Measurements from ENCODE around the gene PDS5B.

The PDS5B gene

DNA sequence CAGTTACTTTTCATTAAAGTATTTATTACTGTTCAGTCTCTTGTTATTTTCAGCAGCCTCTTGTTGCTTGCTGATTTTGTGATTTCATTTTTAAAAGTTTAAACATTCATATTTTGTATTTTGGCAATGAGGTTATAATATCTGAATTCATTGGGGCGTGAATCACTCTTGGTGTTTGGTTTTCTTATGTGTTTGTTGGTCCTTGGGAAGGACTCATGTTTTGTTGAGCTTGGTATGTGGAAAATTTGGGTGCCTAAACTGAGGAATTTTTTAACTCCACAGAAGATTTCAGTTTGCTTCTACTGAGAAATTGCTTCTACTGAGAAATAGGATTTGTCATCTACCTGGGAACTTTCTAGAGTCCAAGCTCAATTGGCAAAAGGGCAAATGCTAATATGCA is 38.2 kb downstream of the PDS5B start:
- TF ChIP-seq GATA2 (IDR thresholded peaks at IDR 0.05; ENCODE audit: low read depth, low read length) (no peak), GATA3 (IDR thresholded peaks at IDR 0.05; ENCODE audit: low read depth, low read length) (no peak)

- TF ChIP-seq GATA3 (IDR thresholded peaks at IDR 0.05; ENCODE audit: low read depth, low read length) (no peak), GATA2 (IDR thresholded peaks at IDR 0.05; ENCODE audit: low read depth, low read length) (no peak)
Observed at GRCh38 chr13:32627793-32628192, 41.5 kb downstream of the PDS5B start.

DNA sequence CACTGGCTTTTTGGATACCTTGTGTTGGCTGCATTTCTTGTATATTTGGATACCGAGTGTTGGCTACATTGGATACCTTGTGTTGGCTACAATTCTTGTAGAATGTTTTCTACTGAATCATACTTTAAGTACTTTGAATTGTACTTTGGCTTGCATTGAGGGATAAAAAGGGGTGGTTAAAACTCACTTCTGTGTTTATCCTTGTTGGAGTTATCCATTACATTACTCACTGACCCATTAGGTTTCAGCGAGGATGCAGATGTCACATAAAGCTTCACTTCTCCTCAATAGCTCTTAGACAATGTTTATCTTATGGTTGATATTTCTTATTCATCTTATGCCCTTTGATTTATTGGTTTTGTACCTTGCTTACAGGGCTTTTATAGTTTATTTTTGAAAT is 43.1 kb downstream of the PDS5B start:
- no peak for TF ChIP-seq GATA2 (IDR thresholded peaks at IDR 0.05; ENCODE audit: low read depth, low read length)
- TF ChIP-seq GATA3 (IDR thresholded peaks at IDR 0.05; ENCODE audit: low read depth, low read length), result no peak

DNA sequence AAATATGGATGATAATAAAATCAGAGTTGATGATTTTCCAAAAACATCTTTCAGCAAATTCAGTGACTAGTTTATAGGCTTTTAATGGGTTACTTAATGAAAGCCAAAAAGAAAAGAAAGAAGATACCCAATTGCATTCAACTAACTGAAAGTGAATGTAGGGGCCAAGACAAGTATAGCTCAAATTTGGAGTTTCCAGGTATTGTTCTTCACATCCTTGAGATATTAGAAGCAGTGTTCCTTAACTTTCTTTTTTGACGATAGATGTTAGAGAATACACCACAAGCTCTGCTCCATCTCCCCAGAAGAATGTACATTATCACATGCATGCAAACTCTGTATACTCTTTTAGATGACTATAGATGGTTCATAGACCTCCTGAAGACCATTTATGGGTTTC is 43.6 kb downstream of the PDS5B start:
- TF ChIP-seq GATA3 (IDR thresholded peaks at IDR 0.05; ENCODE audit: low read depth, low read length) (no peak), GATA2 (IDR thresholded peaks at IDR 0.05; ENCODE audit: low read depth, low read length) (no peak)

DNA sequence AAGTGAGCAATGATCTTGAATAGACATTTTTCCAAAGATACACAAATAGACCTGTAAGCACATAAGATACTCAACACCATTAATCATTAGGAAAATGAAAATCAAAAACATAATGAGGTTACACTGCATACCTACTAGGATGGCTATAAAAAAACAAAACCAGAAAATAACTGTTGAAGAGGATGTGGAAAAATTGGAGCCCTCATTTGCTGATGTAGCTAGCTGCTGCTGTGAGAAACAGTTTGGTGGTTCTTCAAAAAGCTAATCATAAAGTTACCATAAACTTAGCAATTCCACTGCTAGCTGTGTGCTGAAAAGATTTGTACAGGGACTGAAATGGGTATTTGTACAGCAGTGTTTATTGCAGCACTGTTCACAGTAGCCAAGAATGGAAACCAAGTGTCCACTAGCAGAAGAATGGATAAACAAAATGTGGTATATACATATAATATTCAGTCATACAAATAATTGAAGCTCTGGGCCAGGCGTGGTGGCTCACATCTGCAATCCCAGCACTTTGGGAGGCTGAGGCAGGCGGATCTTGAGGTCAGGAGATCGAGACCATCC is 46.2 kb downstream of the PDS5B start:
- TF ChIP-seq GATA3 (IDR thresholded peaks at IDR 0.05; ENCODE audit: low read depth, low read length), result no peak

GRCh38 chr13:32636711-32637110 is 50.5 kb downstream of the PDS5B start:
- TF ChIP-seq GATA2 (IDR thresholded peaks at IDR 0.05; ENCODE audit: low read depth, low read length) (no peak), GATA3 (IDR thresholded peaks at IDR 0.05; ENCODE audit: low read depth, low read length) (no peak)

GRCh38 chr13:32638739-32639138 is 52.5 kb downstream of the PDS5B start:
- TF ChIP-seq GATA2 (IDR thresholded peaks at IDR 0.05; ENCODE audit: low read depth, low read length), result no peak
- no peak for TF ChIP-seq GATA3 (IDR thresholded peaks at IDR 0.05; ENCODE audit: low read depth, low read length)

GRCh38 chr13:32639502-32640105 is 53.4 kb downstream of the PDS5B start:
- TF ChIP-seq GATA3 (IDR thresholded peaks at IDR 0.05; ENCODE audit: low read depth, low read length) (no peak), GATA2 (IDR thresholded peaks at IDR 0.05; ENCODE audit: low read depth, low read length) (no peak)

DNA sequence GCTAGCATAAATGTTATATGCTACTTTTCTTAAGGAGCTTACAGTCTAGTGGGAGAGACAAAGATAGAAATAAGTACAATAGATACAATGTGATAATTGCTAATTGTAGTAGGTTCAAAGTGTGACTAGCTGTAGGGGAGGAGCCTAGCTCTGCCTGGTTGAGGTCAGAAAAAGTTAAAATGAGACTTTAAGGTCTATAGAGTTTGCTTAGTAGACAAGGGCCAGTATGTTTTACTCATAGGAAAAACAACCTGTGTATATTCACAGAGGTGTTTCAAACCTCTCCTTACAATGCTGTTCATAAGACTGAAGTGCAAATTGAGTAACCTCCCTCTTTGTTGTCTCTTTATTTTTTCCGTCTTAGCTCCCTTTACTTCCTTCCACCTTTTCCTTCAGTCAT is 56.1 kb downstream of the PDS5B start:
- TF ChIP-seq GATA3 (IDR thresholded peaks at IDR 0.05; ENCODE audit: low read depth, low read length), result no peak
- no peak for TF ChIP-seq GATA2 (IDR thresholded peaks at IDR 0.05; ENCODE audit: low read depth, low read length)

DNA sequence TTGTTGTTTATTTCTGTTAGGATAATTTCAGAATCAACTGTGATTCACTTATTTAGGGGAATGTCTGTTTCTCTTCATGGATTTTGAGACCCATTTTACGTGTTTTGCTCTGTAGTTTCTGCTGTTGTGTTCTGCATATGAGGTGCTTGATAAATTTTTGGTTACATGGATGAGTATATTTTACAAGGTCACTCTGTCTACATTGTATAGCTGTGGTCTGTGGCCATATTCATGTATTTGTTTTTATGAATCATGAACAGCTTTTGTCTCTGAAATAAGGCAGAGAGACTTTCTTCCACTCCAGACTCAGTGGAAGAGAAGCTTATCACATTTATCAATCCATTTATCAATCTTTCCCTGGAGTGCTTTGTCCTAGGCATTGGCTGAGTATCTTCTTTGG is 56.6 kb downstream of the PDS5B start:
- no peak for TF ChIP-seq GATA3 (IDR thresholded peaks at IDR 0.05; ENCODE audit: low read depth, low read length)
- TF ChIP-seq GATA2 (IDR thresholded peaks at IDR 0.05; ENCODE audit: low read depth, low read length), result no peak

DNA sequence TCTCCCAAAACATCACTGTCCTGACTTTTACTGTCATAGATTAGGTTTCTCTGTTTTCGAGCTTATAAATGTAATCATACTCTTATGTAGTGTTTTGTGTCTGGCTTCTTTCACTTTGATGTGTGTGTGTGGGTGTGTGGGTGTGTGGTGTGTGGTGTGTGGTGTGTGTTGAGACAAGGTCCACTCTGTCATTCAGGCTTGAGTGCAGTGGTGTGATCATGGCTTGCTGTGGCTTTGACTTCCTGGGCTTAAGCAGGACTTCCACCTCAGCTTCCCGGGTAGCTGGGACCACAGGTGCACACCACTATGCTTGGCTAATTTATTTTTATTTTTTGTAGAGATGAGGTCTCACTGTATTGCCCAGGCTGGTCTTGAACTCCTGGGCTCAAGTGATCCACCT is 59.6 kb downstream of the PDS5B start:
- TF ChIP-seq GATA2 (IDR thresholded peaks at IDR 0.05; ENCODE audit: low read depth, low read length), result no peak
- no peak for TF ChIP-seq GATA3 (IDR thresholded peaks at IDR 0.05; ENCODE audit: low read depth, low read length)

- TF ChIP-seq GATA2 (IDR thresholded peaks at IDR 0.05; ENCODE audit: low read depth, low read length), result no peak
- no peak for TF ChIP-seq GATA3 (IDR thresholded peaks at IDR 0.05; ENCODE audit: low read depth, low read length)
Observed at GRCh38 chr13:32647926-32648325, 61.7 kb downstream of the PDS5B start.

GRCh38 chr13:32650705-32651311 is 64.6 kb downstream of the PDS5B start:
- TF ChIP-seq GATA2 (IDR thresholded peaks at IDR 0.05; ENCODE audit: low read depth, low read length) (no peak), GATA3 (IDR thresholded peaks at IDR 0.05; ENCODE audit: low read depth, low read length) (no peak)

- TF ChIP-seq GATA3 (IDR thresholded peaks at IDR 0.05; ENCODE audit: low read depth, low read length) (no peak), GATA2 (IDR thresholded peaks at IDR 0.05; ENCODE audit: low read depth, low read length) (no peak)
Observed at GRCh38 chr13:32657309-32657708, 71.1 kb downstream of the PDS5B start.

- TF ChIP-seq GATA3 (IDR thresholded peaks at IDR 0.05; ENCODE audit: low read depth, low read length) (no peak), GATA2 (IDR thresholded peaks at IDR 0.05; ENCODE audit: low read depth, low read length) (no peak)
Observed at GRCh38 chr13:32659736-32660135, 73.5 kb downstream of the PDS5B start.
